ENCODE data around the gene MTX1. TPM values are rescaled to one million over a fixed set of nuclear protein-coding genes. Genes with fewer than 3 reads are reported as not detected.
"Not testable (repeated sequence)": the region's sequence is repeated elsewhere in the genome, so short reads cannot be mapped to it uniquely, and the experiment has no call there.

The MTX1 gene
- total and polyA plus RNA-seq, 2 experiments from 2014 or later, result 77.7 to 106 TPM

- H3K79me2 ChIP-seq (replicated peaks; ENCODE audit: insufficient read depth), result peaks cover 11% of the 10 kb centered on the region
- peaks cover 26% of the 10 kb centered on the region for H3K27me3 Mint-ChIP-seq (ENCODE audit: insufficient read depth, low read depth, poor library complexity)
- H3K4me3 ChIP-seq, result peak overlapping the region; percentile 75; the same call in 1 of the 2 replicates
- H3K36me3 Mint-ChIP-seq (ENCODE audit: low read depth); H3K27me3 ChIP-seq (ENCODE audit: insufficient read depth); H3K9me3 Mint-ChIP-seq; ATAC-seq; H4K20me1 ChIP-seq (replicated peaks; ENCODE audit: insufficient read depth); H3F3A ChIP-seq (replicated peaks; ENCODE audit: low read depth); H2AFZ ChIP-seq; H3K27ac Mint-ChIP-seq; DNase-seq (ENCODE audit: low spot score); H3K27ac ChIP-seq (ENCODE audit: low read depth); H3K36me3 ChIP-seq (ENCODE audit: insufficient read depth); H3K9me2 ChIP-seq (ENCODE audit: insufficient read depth): not testable (repeated sequence)
- peaks cover 14% of the 10 kb centered on the region for H3K4me1 ChIP-seq (ENCODE audit: insufficient read depth)
- H3K4me2 ChIP-seq, result peak overlapping the region; percentile 80
- H3K4me1 Mint-ChIP-seq, result peaks cover 32% of the 10 kb centered on the region
- peak overlapping the region; percentile 83 for H3K4me3 Mint-ChIP-seq
Measured at GRCh38 chr1:155225404-155225759, 16.9 kb downstream of the MTX1 start.

DNA sequence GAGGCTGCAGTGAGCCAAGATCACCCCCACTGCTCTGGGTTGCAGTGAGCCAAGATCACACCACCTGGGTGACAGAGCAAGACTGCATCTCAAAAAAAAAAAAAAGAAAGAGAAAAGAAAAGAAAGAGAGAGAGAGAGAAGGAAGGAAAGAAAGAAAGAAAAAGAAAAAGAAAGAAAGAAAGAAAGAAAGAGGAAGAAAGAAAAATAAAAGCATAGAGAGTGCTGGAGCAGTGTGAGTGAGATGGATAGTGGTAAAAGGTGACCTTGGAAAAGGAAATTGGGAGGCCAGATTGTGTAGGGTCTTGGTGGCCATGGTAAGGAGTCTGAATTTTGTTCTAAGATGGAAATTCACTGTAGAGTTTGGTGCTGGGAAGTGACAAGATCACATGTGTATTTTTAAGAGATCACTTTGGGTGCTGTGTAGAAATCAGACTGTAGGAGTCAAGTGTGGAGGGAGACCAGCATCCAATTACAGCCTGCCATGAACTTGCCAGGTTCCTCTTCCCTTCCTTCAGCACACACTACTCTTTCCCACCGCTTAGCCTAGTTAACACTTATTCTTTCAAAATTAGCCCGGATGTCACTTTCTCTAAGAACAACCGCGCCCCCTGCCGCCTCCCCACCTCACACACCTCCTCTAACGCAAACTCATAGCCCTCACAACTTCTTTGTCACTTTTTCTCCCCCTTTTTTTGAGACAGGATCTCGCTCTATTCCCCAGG is 17.9 kb downstream of the MTX1 start:
- Mint-ChIP-seq H3K27ac (peak overlapping the region; percentile 98), H3K27me3 (ENCODE audit: insufficient read depth, low read depth, poor library complexity) (peaks cover 26% of the 10 kb centered on the region), H3K4me3 (peak overlapping the region; percentile 83), H3K9me3 (no peaks in the 10 kb centered on the region), H3K36me3 (ENCODE audit: low read depth) (peaks cover 9% of the 10 kb centered on the region; the same call in 1 of the 3 replicates), H3K4me1 (peaks cover 32% of the 10 kb centered on the region)
- ATAC-seq, result peak; percentile 72
- peaks cover 8% of the 10 kb centered on the region for H3F3A ChIP-seq (replicated peaks; ENCODE audit: low read depth)
- peaks cover 6% of the 10 kb centered on the region; the same call in 1 of the 2 replicates for H4K20me1 ChIP-seq (replicated peaks; ENCODE audit: insufficient read depth)
- peaks cover 11% of the 10 kb centered on the region for H3K79me2 ChIP-seq (replicated peaks; ENCODE audit: insufficient read depth)
- no peak overlapping the region for H2AFZ ChIP-seq
- no peaks in the 10 kb centered on the region for H3K9me2 ChIP-seq (ENCODE audit: insufficient read depth)
- no peaks in the 10 kb centered on the region; the same call in 1 of the 2 replicates for H3K27me3 ChIP-seq (ENCODE audit: insufficient read depth)
- TF ChIP-seq, protein P1, sequence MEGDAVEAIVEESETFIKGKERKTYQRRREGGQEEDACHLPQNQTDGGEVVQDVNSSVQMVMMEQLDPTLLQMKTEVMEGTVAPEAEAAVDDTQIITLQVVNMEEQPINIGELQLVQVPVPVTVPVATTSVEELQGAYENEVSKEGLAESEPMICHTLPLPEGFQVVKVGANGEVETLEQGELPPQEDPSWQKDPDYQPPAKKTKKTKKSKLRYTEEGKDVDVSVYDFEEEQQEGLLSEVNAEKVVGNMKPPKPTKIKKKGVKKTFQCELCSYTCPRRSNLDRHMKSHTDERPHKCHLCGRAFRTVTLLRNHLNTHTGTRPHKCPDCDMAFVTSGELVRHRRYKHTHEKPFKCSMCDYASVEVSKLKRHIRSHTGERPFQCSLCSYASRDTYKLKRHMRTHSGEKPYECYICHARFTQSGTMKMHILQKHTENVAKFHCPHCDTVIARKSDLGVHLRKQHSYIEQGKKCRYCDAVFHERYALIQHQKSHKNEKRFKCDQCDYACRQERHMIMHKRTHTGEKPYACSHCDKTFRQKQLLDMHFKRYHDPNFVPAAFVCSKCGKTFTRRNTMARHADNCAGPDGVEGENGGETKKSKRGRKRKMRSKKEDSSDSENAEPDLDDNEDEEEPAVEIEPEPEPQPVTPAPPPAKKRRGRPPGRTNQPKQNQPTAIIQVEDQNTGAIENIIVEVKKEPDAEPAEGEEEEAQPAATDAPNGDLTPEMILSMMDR (conservative IDR thresholded peaks at IDR 0.05; ENCODE audit: low read depth in 2 of 2), result peak; percentile 71 to 75
- TF ChIP-seq NANOG (IDR thresholded peaks at IDR 0.05; ENCODE audit: borderline replicate concordance), result no peak
- TF ChIP-seq, protein P2, sequence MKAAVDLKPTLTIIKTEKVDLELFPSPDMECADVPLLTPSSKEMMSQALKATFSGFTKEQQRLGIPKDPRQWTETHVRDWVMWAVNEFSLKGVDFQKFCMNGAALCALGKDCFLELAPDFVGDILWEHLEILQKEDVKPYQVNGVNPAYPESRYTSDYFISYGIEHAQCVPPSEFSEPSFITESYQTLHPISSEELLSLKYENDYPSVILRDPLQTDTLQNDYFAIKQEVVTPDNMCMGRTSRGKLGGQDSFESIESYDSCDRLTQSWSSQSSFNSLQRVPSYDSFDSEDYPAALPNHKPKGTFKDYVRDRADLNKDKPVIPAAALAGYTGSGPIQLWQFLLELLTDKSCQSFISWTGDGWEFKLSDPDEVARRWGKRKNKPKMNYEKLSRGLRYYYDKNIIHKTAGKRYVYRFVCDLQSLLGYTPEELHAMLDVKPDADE (IDR thresholded peaks at IDR 0.05), result 0 out of 2 replicates have a peak, but pooled peaks have one; percentile 31
- peak overlapping the region; percentile 80 for H3K4me2 ChIP-seq
- no peaks in the 10 kb centered on the region; the same call in 1 of the 2 replicates for H3K36me3 ChIP-seq (ENCODE audit: insufficient read depth)
- peak overlapping the region; percentile 75 for H3K4me3 ChIP-seq
- H3K4me1 ChIP-seq (ENCODE audit: insufficient read depth), result peaks cover 14% of the 10 kb centered on the region
- peak; percentile 96 for DNase-seq (ENCODE audit: low spot score)
- H3K27ac ChIP-seq (ENCODE audit: low read depth), result peak overlapping the region; percentile 87

DNA sequence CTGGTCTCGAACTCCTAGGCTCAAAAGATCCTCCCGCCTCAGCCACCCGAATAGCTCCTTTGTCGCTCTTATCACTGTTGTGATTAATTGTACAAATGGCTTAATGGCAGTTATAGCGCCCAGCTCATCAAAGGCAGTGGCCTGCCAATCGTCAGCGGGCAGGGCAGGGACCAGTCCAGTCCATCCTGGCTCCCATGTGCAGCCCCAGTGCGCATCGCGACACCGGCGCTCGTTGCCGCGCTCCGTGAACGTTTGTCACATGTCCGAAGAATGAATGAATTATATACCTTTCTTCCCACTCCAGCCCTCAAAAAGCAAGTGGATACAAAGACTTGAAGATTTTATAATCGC is 18.4 kb downstream of the MTX1 start:
- H3K27me3 Mint-ChIP-seq (ENCODE audit: insufficient read depth, low read depth, poor library complexity), result peaks cover 26% of the 10 kb centered on the region
- no peaks in the 10 kb centered on the region for H3K9me3 Mint-ChIP-seq

More for the DNA sequence above, 18.4 kb downstream of the MTX1 start:
- Histone ChIP-seq H3K4me1 (ENCODE audit: insufficient read depth) (peaks cover 14% of the 10 kb centered on the region), H3K4me3 (peak overlapping the region; percentile 75), H2AFZ (no peak overlapping the region), H3K9me2 (ENCODE audit: insufficient read depth) (no peaks in the 10 kb centered on the region), H3K4me2 (peak overlapping the region; percentile 80), H3K27ac (ENCODE audit: low read depth) (peak overlapping the region; percentile 87), H4K20me1 (replicated peaks; ENCODE audit: insufficient read depth) (peaks cover 6% of the 10 kb centered on the region; the same call in 1 of the 2 replicates), H3K79me2 (replicated peaks; ENCODE audit: insufficient read depth) (peaks cover 11% of the 10 kb centered on the region), H3K27me3 (ENCODE audit: insufficient read depth) (no peaks in the 10 kb centered on the region; the same call in 1 of the 2 replicates), H3F3A (replicated peaks; ENCODE audit: low read depth) (peaks cover 8% of the 10 kb centered on the region), H3K36me3 (ENCODE audit: insufficient read depth) (no peaks in the 10 kb centered on the region; the same call in 1 of the 2 replicates)
- H3K4me1 Mint-ChIP-seq, result peaks cover 32% of the 10 kb centered on the region
- peak overlapping the region; percentile 98 for H3K27ac Mint-ChIP-seq
- no peak for TF ChIP-seq CREB1 (CRISPR knock-in tag; IDR thresholded peaks at IDR 0.05; ENCODE audit: low read depth)
- TF ChIP-seq, protein P1 (conservative IDR thresholded peaks at IDR 0.05; ENCODE audit: low read depth in 2 of 2), result peak in 1 of 2 experiments; percentile 26; a peak in 1 of 4 replicates
- TF ChIP-seq, protein P2 (IDR thresholded peaks at IDR 0.05), result 0 out of 2 replicates have a peak, but pooled peaks have one; percentile 5
- ATAC-seq, result peak; percentile 55
- H3K36me3 Mint-ChIP-seq (ENCODE audit: low read depth), result peaks cover 9% of the 10 kb centered on the region; the same call in 1 of the 3 replicates
- peak overlapping the region; percentile 83 for H3K4me3 Mint-ChIP-seq
- peak; percentile 70 for DNase-seq (ENCODE audit: low spot score)
